GM21528 (cell line): ENCODE data around the gene PMM2.
"Not testable (repeated sequence)": the region's sequence is repeated elsewhere in the genome, so short reads cannot be mapped to it uniquely, and the experiment has no call there.

ENCODE experiments used
- ATAC-seq: cut with Tn5 transposase; IDR thresholded peaks from one replicate; pipeline ENCODE4 v1.9.1; 2021; ENCODE audit warnings: mild to moderate bottlenecking, moderate library complexity; ENCODE audit not compliant: unreplicated experiment, low FRiP score

Gene PMM2

GRCh38 chr16:8814095-8814806, 16.6 kb downstream of the PMM2 start:
- no peak for ATAC-seq

GRCh38 chr16:8816967-8817655, 19.5 kb downstream of the PMM2 start:
- no peak for ATAC-seq

- ATAC-seq: peak; percentile 60
Observed at GRCh38 chr16:8818504-8819270, 21.0 kb downstream of the PMM2 start.

- no peak for ATAC-seq
Observed at GRCh38 chr16:8819411-8820034, 21.9 kb downstream of the PMM2 start.

GRCh38 chr16:8822403-8822802, 24.8 kb downstream of the PMM2 start:
- ATAC-seq: no peak

- no peak for ATAC-seq
Observed at GRCh38 chr16:8826278-8826879, 28.7 kb downstream of the PMM2 start.

- ATAC-seq: no peak
Observed at GRCh38 chr16:8828541-8829165, 31.0 kb downstream of the PMM2 start.

- no peak for ATAC-seq
Observed at GRCh38 chr16:8831450-8831849, 33.8 kb downstream of the PMM2 start.

GRCh38 chr16:8831871-8832716, 34.5 kb downstream of the PMM2 start:
- no peak for ATAC-seq

- ATAC-seq: no peak
Observed at GRCh38 chr16:8832717-8833105, 35.1 kb downstream of the PMM2 start.

- not testable (repeated sequence) for ATAC-seq
Observed at GRCh38 chr16:8836797-8837196, 39.2 kb downstream of the PMM2 start.

GRCh38 chr16:8837594-8837993, 40.0 kb downstream of the PMM2 start:
- not testable (repeated sequence) for ATAC-seq

GRCh38 chr16:8842016-8842415, 44.4 kb downstream of the PMM2 start:
- ATAC-seq: not testable (repeated sequence)

GRCh38 chr16:8843296-8843695, 45.7 kb downstream of the PMM2 start:
- ATAC-seq: not testable (repeated sequence)

- ATAC-seq: no peak
Observed at GRCh38 chr16:8845699-8846298, 48.2 kb downstream of the PMM2 start.

GRCh38 chr16:8846401-8846932, 48.8 kb downstream of the PMM2 start:
- ATAC-seq: no peak

GRCh38 chr16:8847145-8847544, 49.5 kb downstream of the PMM2 start:
- no peak for ATAC-seq

- no peak for ATAC-seq
Observed at GRCh38 chr16:8847623-8848022, 50.0 kb downstream of the PMM2 start.
